Measurements from ENCODE around the gene LRRC27. TPM values are rescaled to one million over a fixed set of nuclear protein-coding genes. Genes with fewer than 3 reads are reported as not detected.
A peak's percentile ranks its signal among the peaks of the same experiment; 100 is the strongest.

The LRRC27 gene
- total RNA-seq, 2 experiments from 2014 or later, result 2.4 to 2.8 TPM

DNA sequence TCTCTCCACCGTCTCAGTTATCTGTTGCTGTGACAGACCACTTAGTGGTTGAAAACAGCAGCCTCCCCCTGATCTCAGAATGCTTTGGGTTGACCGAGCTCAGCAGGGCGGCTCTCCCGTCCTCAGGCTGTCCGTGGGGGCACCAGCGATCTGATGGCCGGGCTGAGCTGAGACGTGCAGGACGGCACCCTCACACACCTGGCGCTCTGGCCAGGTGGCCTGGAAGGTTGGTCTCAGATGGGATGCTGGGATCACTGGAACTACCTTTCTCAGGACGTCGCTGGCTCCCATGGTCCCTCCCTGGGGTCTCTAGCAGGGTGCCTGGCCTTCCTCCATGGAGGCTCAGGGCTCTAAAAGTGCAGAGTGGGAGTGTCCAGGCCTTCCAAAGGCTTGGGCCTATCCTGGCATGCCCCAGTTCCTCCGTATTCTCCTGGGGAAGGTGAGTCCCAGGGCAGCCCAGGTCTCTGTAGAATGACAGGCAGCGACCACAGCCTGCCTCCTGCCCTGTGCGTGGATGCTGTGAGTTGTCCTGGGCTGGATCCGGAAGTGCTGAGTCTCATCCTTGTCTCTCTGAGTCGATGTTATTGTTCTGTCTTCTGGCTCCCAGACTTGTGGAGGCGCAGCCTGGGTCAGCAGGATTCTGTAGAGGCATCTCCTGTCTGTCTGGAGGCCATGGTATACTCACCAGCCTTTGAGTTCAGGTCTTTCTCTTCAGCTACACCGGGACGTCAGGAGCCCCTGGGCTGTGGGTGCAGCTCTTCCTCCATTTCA is 52.8 kb downstream of the LRRC27 start:
- no peaks in the 10 kb centered on the region for H3K27me3 Mint-ChIP-seq
- no peaks in the 10 kb centered on the region for H3K36me3 Mint-ChIP-seq (ENCODE audit: low read depth)
- POLR2A ChIA-PET, result no interaction called here
- Histone ChIP-seq H3K36me3 (ENCODE audit: insufficient read depth, low read length) (no peaks in the 10 kb centered on the region), H3K27ac (ENCODE audit: low read depth in 1 of 2, low read length in 2 of 2) (no peak overlapping the region), H3K4me1 (ENCODE audit: insufficient read depth, low read length) (peaks cover 19% of the 10 kb centered on the region), H3K4me3 (ENCODE audit: low read length) (no peak overlapping the region), H3K9me3 (ENCODE audit: control insufficient read depth in 1 of 2, insufficient read depth in 1 of 2, low read length in 2 of 2) (no peaks in the 10 kb centered on the region), H3K27me3 (ENCODE audit: control insufficient read depth in 1 of 2, insufficient read depth in 2 of 2, low read length in 2 of 2) (no peaks in the 10 kb centered on the region)
- ATAC-seq (ENCODE audit: poor library complexity), result no peak
- intact Hi-C loops (cut with DNase I, micrococcal nuclease), result loop anchor here in 1 of 2 experiments (5.0 kb wide), 2 partner anchors 53 to 78 kb away; partner anchors contain the start of genes LRRC27 and STK32C
- CTCF ChIA-PET, result no interaction called here
- peak in 1 of 14 experiments; percentile 2 for DNase-seq
- TF ChIP-seq, protein P1, sequence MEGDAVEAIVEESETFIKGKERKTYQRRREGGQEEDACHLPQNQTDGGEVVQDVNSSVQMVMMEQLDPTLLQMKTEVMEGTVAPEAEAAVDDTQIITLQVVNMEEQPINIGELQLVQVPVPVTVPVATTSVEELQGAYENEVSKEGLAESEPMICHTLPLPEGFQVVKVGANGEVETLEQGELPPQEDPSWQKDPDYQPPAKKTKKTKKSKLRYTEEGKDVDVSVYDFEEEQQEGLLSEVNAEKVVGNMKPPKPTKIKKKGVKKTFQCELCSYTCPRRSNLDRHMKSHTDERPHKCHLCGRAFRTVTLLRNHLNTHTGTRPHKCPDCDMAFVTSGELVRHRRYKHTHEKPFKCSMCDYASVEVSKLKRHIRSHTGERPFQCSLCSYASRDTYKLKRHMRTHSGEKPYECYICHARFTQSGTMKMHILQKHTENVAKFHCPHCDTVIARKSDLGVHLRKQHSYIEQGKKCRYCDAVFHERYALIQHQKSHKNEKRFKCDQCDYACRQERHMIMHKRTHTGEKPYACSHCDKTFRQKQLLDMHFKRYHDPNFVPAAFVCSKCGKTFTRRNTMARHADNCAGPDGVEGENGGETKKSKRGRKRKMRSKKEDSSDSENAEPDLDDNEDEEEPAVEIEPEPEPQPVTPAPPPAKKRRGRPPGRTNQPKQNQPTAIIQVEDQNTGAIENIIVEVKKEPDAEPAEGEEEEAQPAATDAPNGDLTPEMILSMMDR (IDR thresholded peaks at IDR 0.05), result no peak
- H3K9me3 Mint-ChIP-seq, result no peaks in the 10 kb centered on the region
- H3K4me1 Mint-ChIP-seq (ENCODE audit: low read depth), result peaks cover 4% of the 10 kb centered on the region
- peak overlapping the region; percentile 27 for H3K27ac Mint-ChIP-seq
- no peak overlapping the region for H3K4me3 Mint-ChIP-seq

DNA sequence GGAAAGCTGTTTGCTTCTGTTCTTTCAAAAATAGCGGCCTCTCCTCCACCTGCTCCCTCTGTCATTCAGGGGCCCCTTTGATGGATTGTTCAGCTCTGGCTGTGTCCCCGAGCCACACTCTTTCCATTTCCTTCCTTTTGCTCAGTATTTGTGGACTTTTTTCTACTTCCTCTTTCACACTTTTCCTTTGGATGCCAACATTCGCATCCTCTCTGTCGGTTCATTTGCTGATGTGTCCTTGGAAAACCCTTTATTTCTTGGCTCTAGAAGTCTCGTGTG is 53.3 kb downstream of the LRRC27 start:
- Histone ChIP-seq H3K9me3 (ENCODE audit: control insufficient read depth in 1 of 2, insufficient read depth in 1 of 2, low read length in 2 of 2) (no peaks in the 10 kb centered on the region), H3K4me1 (ENCODE audit: insufficient read depth, low read length) (peaks cover 20% of the 10 kb centered on the region), H3K4me3 (ENCODE audit: low read length) (no peak overlapping the region), H3K27ac (ENCODE audit: low read depth in 1 of 2, low read length in 2 of 2) (no peak overlapping the region), H3K27me3 (ENCODE audit: control insufficient read depth in 1 of 2, insufficient read depth in 2 of 2, low read length in 2 of 2) (no peaks in the 10 kb centered on the region), H3K36me3 (ENCODE audit: insufficient read depth, low read length) (no peaks in the 10 kb centered on the region)
- no peaks in the 10 kb centered on the region for H3K36me3 Mint-ChIP-seq (ENCODE audit: low read depth)
- H3K4me3 Mint-ChIP-seq, result no peak overlapping the region
- POLR2A ChIA-PET, result no interaction called here
- TF ChIP-seq, protein P1 (IDR thresholded peaks at IDR 0.05), result no peak
- H3K9me3 Mint-ChIP-seq, result no peaks in the 10 kb centered on the region
- peaks cover 4% of the 10 kb centered on the region for H3K4me1 Mint-ChIP-seq (ENCODE audit: low read depth)
- DNase-seq (no peak), ATAC-seq (ENCODE audit: poor library complexity) (no peak)
- no peaks in the 10 kb centered on the region for H3K27me3 Mint-ChIP-seq
- peak overlapping the region; percentile 27 for H3K27ac Mint-ChIP-seq
- CTCF ChIA-PET, result no interaction called here
- intact Hi-C loops (cut with DNase I, micrococcal nuclease), result loop anchor here in 1 of 2 experiments (5.0 kb wide), 2 partner anchors 53 to 78 kb away; partner anchors contain the start of genes LRRC27 and STK32C

DNA sequence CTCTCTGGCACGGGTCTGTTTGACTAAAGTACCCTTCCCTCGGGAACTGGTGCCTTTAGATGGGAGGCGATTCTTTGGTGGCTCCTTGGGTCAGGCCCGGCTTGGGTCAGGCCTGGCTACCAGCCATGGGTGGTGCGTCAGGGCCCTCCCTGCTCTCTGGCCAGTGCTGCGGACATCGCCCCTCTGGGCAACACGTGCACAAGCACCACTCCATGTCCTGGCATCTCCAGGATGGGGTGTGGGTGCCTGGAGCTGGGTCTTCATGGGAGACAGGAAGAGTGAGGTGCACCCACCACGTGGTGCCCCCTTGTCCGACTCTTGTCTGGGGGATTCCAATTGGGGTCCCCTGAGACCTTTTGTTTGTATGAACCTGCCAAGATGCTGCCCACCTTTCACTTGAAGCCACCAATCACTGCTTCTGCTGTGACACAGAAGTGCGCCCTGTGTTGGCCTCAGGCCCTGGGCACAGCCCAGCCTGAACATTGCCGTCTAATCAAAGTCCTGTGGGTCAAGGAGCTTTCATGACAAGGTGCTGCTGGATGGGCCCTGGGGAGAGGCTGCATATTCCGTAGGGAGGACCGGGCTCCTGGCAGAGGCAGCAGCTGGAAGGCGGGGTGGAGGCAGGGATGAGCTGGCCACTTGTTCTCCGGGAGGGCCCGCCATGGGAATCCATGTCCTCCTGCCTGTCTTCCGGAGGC is 53.9 kb downstream of the LRRC27 start:
- TF ChIP-seq, protein P1 (IDR thresholded peaks at IDR 0.05), result no peak
- intact Hi-C loops (cut with DNase I, micrococcal nuclease), result loop anchor here in 1 of 2 experiments (5.0 kb wide), 2 partner anchors 54 to 79 kb away; partner anchors contain the start of genes LRRC27 and STK32C
- POLR2A ChIA-PET, result no interaction called here

More for the DNA sequence above, 53.9 kb downstream of the LRRC27 start:
- H3K9me3 ChIP-seq (ENCODE audit: control insufficient read depth in 1 of 2, insufficient read depth in 1 of 2, low read length in 2 of 2), result no peaks in the 10 kb centered on the region
- H3K27me3 ChIP-seq (ENCODE audit: control insufficient read depth in 1 of 2, insufficient read depth in 2 of 2, low read length in 2 of 2), result no peaks in the 10 kb centered on the region
- H3K36me3 Mint-ChIP-seq (ENCODE audit: low read depth), result no peaks in the 10 kb centered on the region
- DNase-seq (peak in 1 of 14 experiments; percentile 2), ATAC-seq (ENCODE audit: poor library complexity) (no peak)
- no peaks in the 10 kb centered on the region for H3K36me3 ChIP-seq (ENCODE audit: insufficient read depth, low read length)
- no peak overlapping the region for H3K4me3 Mint-ChIP-seq
- H3K9me3 Mint-ChIP-seq, result no peaks in the 10 kb centered on the region
- H3K27ac ChIP-seq (ENCODE audit: low read depth in 1 of 2, low read length in 2 of 2), result no peak overlapping the region
- no peaks in the 10 kb centered on the region for H3K27me3 Mint-ChIP-seq
- peaks cover 4% of the 10 kb centered on the region for H3K4me1 Mint-ChIP-seq (ENCODE audit: low read depth)
- no peak overlapping the region for H3K4me3 ChIP-seq (ENCODE audit: low read length)
- peak overlapping the region; percentile 27 for H3K27ac Mint-ChIP-seq
- CTCF ChIA-PET, result no interaction called here
- H3K4me1 ChIP-seq (ENCODE audit: insufficient read depth, low read length), result peaks cover 20% of the 10 kb centered on the region
